Right lung (tissue), 5 donors: ENCODE results near the gene ANGEL2. TPM values are rescaled to one million over a fixed set of nuclear protein-coding genes. Genes with fewer than 3 reads are reported as not detected.
"Not testable (repeated sequence)": the region's sequence is repeated elsewhere in the genome, so short reads cannot be mapped to it uniquely, and the experiment has no call there.

Experiments
- DNase-seq, 2 donors: peaks; one replicate each; pipeline ENCODE4 v3.0.0-alpha.2; 2013
- polyA plus RNA-seq, 5 donors: library from polyadenylated mRNA; unstranded; fragments of 120-200 nt; gene quantifications; one replicate each; pipeline versions ENCODE4 v1.2.1 to v1.2.3, GENCODE V29; 2013; ENCODE audit warnings: inconsistent platforms in 1 of 5, low replicate concordance in 1 of 5; ENCODE audit not compliant: insufficient read length in 5 of 5, insufficient read depth in 1 of 5

The ANGEL2 gene
- polyA plus RNA-seq, 5 donors = 33.1 to 53.7 (median 44.4) TPM

DNA sequence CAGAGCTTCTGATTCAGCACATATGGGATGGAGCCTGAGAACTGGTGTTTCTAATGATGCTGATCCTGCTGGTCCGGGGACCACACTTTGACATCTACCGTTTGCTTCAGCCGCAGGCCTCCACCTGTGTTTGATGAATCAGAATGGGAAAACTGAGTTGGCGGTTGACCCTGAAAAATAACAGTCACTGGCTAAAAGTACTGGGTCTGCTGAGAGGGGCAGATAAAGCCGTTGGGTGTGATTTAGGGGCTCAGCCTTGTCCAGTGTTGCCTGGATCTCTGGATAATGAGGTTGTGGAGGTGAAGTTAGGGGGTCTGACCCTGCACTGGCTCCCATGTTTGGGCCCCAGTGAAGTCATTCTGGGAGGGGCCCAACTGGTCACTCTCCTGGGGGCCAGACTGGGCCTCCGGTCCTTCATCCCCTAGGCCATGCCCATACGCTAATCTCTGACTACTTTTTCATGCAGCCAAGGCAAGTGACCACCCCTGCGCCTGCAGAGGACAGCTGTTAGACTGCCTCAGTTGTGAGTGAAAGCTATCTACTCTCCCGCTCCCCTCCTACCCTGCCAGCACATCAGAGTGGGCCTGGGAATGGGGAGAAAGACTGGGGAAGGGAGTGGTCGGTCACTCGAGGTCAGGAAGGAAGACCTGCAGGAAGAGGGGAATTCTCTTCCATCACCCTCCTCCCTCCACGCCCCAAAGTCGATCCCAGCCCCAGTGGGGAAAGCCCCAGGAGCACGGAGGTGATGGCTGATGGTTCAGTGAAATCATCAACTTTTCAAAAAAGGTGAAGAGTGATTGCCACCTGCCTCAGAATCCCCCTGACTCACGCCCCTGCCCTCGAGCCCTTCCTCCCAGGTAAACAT lies 37.7 kb downstream of the ANGEL2 start:
- DNase-seq = no peak

GRCh38 chr1:212976586-212976985 lies 39.1 kb downstream of the ANGEL2 start:
- no peak for DNase-seq

GRCh38 chr1:212975111-212975918 lies 40.4 kb downstream of the ANGEL2 start:
- DNase-seq = no peak

DNA sequence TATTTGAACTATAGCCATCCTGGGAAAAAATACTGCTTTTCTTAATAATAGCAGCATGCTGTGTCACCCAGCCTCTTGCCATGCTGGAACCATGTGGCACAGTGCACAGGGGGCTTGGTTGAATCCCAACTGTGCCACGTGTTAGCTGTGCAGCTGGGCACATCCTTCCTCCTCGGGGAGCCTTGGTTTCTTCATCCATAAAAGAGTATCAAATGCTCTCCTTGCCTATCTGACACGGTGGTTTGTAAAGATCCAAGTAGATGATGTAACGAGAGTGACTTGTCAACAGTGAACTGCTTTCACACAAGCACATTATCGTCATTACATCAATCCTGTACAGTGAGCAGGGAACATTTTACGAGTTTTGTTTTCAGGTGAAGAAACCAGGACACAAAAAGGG lies 41.0 kb downstream of the ANGEL2 start:
- DNase-seq = no peak

DNA sequence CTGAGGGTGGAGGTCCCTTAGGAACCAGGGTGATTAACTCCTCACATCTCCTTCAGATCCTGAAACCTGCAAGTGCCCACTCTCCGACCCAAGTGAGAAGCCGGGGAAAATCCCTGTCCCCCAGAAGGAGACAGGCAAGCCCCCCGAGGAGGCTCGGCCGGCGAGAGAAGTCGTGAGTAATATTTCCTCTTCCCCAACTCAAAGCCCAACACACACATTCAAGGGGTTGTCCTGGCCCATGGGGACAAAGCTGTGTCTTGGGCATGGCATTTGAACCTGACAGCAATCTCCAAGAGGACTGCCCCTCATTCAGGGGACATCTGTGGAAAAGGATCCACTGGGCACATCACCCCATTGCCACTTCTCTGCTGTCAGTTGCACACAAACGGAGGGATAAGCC lies 41.8 kb downstream of the ANGEL2 start:
- DNase-seq = no peak

- no peak for DNase-seq
Measured at GRCh38 chr1:212973426-212973825, 42.2 kb downstream of the ANGEL2 start.

GRCh38 chr1:212971312-212971711 lies 44.4 kb downstream of the ANGEL2 start:
- no peak for DNase-seq

- no peak for DNase-seq
Measured at GRCh38 chr1:212970085-212970484, 45.6 kb downstream of the ANGEL2 start.

- DNase-seq = no peak
Measured at GRCh38 chr1:212968368-212968863, 47.3 kb downstream of the ANGEL2 start.

- DNase-seq = no peak
Measured at GRCh38 chr1:212967801-212968200, 47.9 kb downstream of the ANGEL2 start.

GRCh38 chr1:212966616-212967015 lies 49.1 kb downstream of the ANGEL2 start:
- no peak for DNase-seq

- DNase-seq = not testable (repeated sequence)
Measured at GRCh38 chr1:212964993-212965392, 50.7 kb downstream of the ANGEL2 start.

DNA sequence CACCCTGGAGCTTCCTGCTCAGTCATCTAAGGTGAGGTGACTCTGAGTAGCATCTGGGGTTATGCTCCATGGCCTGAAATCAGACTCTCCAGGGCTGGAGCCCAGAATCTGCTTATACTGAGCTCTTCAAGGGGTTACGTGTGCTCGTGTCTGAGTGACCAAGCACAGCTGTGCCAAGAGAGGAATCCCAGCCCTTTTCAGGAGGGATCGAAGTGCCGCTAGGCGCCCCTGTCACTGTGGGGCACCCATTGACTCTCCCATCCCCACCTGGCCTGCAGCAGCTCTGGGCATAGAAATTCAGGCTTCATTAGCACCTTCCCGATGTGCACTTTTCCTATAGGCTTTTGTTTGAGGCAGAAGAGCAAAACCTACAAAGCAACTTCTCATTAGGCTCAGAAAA lies 51.6 kb downstream of the ANGEL2 start:
- DNase-seq = no peak

- no peak for DNase-seq
Measured at GRCh38 chr1:212962509-212962908, 53.2 kb downstream of the ANGEL2 start.

DNA sequence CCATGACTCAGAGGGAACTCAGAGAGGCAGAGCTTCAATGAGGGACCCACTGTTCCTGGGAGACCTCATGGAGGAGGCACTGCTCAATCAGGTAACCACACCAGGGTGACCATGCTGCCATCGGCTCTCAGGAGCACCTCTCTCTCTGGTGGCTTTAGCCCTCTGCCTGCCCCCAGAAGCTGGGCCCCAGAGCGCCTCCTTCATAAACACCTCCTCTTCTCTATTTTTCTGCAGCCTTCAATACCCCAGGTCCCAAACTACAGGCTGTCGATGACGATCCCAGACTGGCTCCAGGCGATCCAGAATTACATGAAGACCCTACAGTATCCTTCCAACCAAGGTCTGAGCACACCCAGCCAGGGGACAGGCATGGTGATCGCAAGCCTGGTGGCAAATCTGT lies 54.7 kb downstream of the ANGEL2 start:
- no peak for DNase-seq

DNA sequence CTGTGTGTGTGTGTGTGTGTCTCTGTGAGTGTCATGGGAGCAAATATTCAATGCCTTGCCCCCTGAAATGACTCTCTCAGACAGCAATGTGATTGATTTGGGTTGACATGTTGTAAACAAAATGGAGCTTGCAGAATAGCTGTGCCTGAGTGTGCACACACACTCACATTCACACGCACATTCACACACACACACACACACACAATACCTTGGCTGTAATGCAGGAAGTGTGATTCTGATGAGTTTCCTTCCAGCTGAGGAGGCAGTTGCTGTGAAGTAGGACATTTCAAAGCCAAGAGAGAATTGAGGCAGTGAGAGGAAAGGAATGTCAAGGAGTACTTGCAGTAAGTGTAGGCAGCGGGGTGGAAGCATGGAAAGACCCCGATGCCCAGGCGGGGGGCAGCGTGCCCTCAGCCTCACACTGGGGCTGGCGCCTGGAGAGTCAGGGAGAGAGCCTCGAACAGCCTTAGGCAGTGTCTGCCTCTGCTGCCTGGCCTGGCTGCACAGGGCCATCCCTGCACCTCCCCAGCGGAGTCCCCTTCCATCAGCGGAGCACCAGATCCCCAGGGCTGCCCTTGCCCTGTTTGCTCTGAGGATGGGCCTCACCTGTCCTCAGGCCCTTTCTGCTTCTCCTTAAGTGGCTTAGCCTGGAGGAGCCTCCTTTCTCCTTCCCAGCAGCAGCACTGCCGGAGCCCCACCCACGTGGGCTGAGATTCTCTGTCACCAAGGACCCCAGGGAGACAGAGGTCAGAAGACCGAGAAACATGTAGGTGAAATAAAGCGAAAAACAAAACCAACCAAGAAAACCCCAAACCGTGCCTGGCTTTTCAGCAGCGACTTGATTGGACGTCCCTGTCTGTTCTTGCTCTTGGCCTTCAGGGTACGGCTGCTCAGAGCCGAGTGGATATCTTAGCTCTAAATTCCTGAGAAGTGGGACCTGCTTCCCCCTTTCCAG lies 56.1 kb downstream of the ANGEL2 start:
- DNase-seq = no peak

DNA sequence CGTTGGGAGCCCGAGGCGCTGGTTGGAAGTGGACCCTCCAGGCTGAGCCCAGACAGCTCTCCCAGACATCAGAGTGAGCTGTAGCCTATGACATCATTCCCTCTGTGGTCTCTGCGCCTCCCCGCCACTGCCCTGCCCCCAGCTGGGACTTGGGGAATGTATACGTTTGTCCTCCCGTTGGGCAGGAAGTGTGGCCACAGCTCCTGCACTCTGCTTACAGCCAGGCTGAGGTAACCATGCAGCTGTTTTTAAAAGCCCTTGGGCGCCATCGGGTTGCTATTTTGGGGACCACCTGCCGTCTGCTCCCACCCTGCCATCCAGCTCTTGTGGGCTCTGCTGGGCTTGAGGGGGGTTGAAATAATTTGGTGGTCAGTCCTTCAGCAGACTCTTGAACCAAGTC lies 57.5 kb downstream of the ANGEL2 start:
- DNase-seq = no peak

DNA sequence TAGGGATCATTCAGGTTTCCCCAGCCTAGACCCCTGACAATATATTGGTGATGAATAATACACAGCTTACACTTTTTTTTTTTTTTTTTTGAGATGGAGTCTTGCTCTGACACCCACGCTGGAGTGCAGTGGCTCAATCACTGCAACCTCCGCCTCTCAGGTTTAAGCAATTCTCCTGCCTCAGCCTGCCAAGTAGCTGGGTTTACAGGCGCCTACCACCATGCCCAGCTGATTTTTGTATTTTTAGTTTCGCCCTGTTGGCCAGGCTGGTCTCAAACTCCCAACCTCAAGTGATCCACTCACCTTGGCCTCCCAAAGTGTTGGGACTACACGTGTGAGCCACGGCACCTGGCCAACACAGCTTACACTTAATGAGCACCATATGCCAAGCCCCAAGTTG lies 58.1 kb downstream of the ANGEL2 start:
- DNase-seq = no peak

GRCh38 chr1:212955961-212956620 lies 59.6 kb downstream of the ANGEL2 start:
- DNase-seq = no peak

DNA sequence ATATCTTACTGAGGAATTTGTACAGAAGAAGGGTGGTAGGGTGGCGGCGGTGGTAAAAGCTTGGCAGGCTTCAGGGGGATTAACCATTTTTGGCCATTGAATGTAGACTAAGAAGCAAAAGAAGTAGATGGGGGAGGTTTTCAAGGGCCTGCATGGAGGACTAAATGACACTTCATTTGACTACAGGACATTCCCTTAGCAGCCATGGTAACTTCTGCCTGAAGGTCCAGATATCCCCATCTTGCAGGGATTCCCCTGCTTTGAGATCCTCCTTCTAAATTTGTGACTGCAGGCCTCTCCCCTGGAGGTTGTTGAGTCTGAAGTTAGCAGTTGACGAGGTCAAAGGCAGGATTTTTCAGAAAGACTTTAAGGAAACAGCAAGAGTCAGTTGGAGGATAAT lies 60.6 kb downstream of the ANGEL2 start:
- no peak for DNase-seq

GRCh38 chr1:212954514-212954913 lies 61.2 kb downstream of the ANGEL2 start:
- DNase-seq = no peak
